Natural killer cell (primary cell): Measurements from ENCODE around the gene GPR55. TPM values are rescaled to one million over a fixed set of nuclear protein-coding genes. Genes with fewer than 3 reads are reported as not detected.

Experiments used
- ATAC-seq, 3 donors: fragments of 150-1000 bp in 2 of 3; fragments of 200-7000 bp in 1 of 3; cut with Tn5 transposase; 1 replicate in 1 of 3; 2 replicates in 2 of 3; pipeline ENCODE4 v1.10.0; 2021; ENCODE audit warnings: mild to moderate bottlenecking in 2 of 3, moderate library complexity in 2 of 3
- DNase-seq, 2 donors: peaks; one replicate each; pipeline versions ENCODE4 v3.0.0 to v3.0.0-alpha.2; 2013 to 2021; ENCODE audit warnings: mixed read lengths in 1 of 2
- H3K27ac ChIP-seq: one replicate; pipeline ENCODE4 v1.5.1; 2013; ENCODE audit warnings: mild to moderate bottlenecking, low read length
- H3K27me3 ChIP-seq: one replicate; pipeline ENCODE4 v1.6.1; 2013; ENCODE audit warnings: low read length; ENCODE audit not compliant: control insufficient read depth, insufficient read depth
- H3K36me3 ChIP-seq: one replicate; pipeline ENCODE4 v1.6.1; 2013; ENCODE audit warnings: low read length; ENCODE audit not compliant: control insufficient read depth, insufficient read depth
- H3K4me1 ChIP-seq: one replicate; pipeline ENCODE4 v1.6.1; 2013; ENCODE audit warnings: low read length; ENCODE audit not compliant: control insufficient read depth, insufficient read depth
- H3K4me3 ChIP-seq: one replicate; pipeline ENCODE4 v1.5.1; 2013; ENCODE audit warnings: low read length
- H3K9me3 ChIP-seq: one replicate; pipeline ENCODE4 v1.6.1; 2013; ENCODE audit warnings: low read length; ENCODE audit not compliant: control insufficient read depth, insufficient read depth
- H3K27ac Mint-ChIP-seq, 2 donors: one replicate each; pipeline ENCODE4 v1.8.0; 2022; ENCODE audit warnings: mild to moderate bottlenecking in 2 of 2, mixed read lengths in 2 of 2, moderate library complexity in 1 of 2
- H3K27me3 Mint-ChIP-seq, 2 donors: one replicate each; pipeline ENCODE4 v1.8.0; 2022; ENCODE audit warnings: low read depth in 2 of 2, mixed read lengths in 2 of 2
- H3K36me3 Mint-ChIP-seq: one replicate; pipeline ENCODE4 v1.8.0; 2022; ENCODE audit warnings: mixed read lengths
- H3K4me1 Mint-ChIP-seq, 2 donors: one replicate each; pipeline ENCODE4 v1.8.0; 2022; ENCODE audit warnings: mixed read lengths in 2 of 2
- H3K4me3 Mint-ChIP-seq: one replicate; pipeline ENCODE4 v1.8.0; 2022; ENCODE audit warnings: mild to moderate bottlenecking, moderate library complexity, mixed read lengths
- H3K9me3 Mint-ChIP-seq, 2 donors: one replicate each; pipeline ENCODE4 v1.8.0; 2022; ENCODE audit warnings: mixed read lengths in 2 of 2
- CTCF ChIP-seq: fragments of 200-600 bp; IDR thresholded peaks from one replicate; pipeline ENCODE4 v1.8.0; 2022; ENCODE audit warnings: antibody characterized with exemption
- WGBS: methylation state at CpG from one replicate; pipeline ENCODE4 v1.1.7; 2013; ENCODE audit warnings: missing lambda C conversion rate; ENCODE audit not compliant: insufficient coverage; 5-methylcytosine and 5-hydroxymethylcytosine counted together
- intact Hi-C: fragments of 100-400 bp; cut with micrococcal nuclease; formaldehyde crosslinking; loops from one replicate; pipeline ENCODE4 v1.14.2; 2022
- total RNA-seq, 4 donors: library from RNA; stranded (reverse); fragments of 120-200 nt in 1 of 4; gene quantifications; one replicate each; pipeline versions ENCODE4 v1.2.3 to v1.2.4, GENCODE V29; 2013 to 2022

The GPR55 gene
- total RNA-seq, 3 donors from 2014 or later (not counting 1 experiment from before 2014, with no cell fraction given): 0.09 to 1.1 (median 0.40) TPM

- no peak overlapping the region for H3K4me3 ChIP-seq
- Mint-ChIP-seq H3K27me3 (peaks cover 56 to 70% of the 10 kb centered on the region in 2 donors), H3K36me3 (no peaks in the 10 kb centered on the region), H3K27ac (no peak overlapping the region), H3K4me1 (peaks cover 14% of the 10 kb centered on the region in 2 donors), H3K4me3 (no peak overlapping the region), H3K9me3 (no peaks in the 10 kb centered on the region)
- H3K4me1 ChIP-seq: peaks cover 8% of the 10 kb centered on the region
- no peak for TF ChIP-seq CTCF
- intact Hi-C loops: no loop called here
- no peak overlapping the region for H3K27ac ChIP-seq
- H3K36me3 ChIP-seq: no peaks in the 10 kb centered on the region
- no peak for ATAC-seq
- no peak for DNase-seq
- H3K9me3 ChIP-seq: no peaks in the 10 kb centered on the region
- 87% methylated on average over 1 of the region's 1 CpG for WGBS
- peaks cover 34% of the 10 kb centered on the region for H3K27me3 ChIP-seq
Observed at GRCh38 chr2:230955163-230955737, 30.2 kb upstream of the GPR55 start.

GRCh38 chr2:230954746-230955145 is 29.7 kb upstream of the GPR55 start:
- no peak overlapping the region for H3K4me3 Mint-ChIP-seq
- peaks cover 52 to 65% of the 10 kb centered on the region in 2 donors for H3K27me3 Mint-ChIP-seq
- H3K9me3 ChIP-seq: no peaks in the 10 kb centered on the region
- H3K4me3 ChIP-seq: no peak overlapping the region
- H3K27me3 ChIP-seq: peaks cover 34% of the 10 kb centered on the region
- H3K36me3 Mint-ChIP-seq: no peaks in the 10 kb centered on the region
- DNase-seq (no peak), ATAC-seq (no peak)
- H3K27ac ChIP-seq: no peak overlapping the region
- H3K9me3 Mint-ChIP-seq: no peaks in the 10 kb centered on the region
- no peak for TF ChIP-seq CTCF
- peaks cover 14% of the 10 kb centered on the region in 2 donors for H3K4me1 Mint-ChIP-seq
- H3K36me3 ChIP-seq: no peaks in the 10 kb centered on the region
- peaks cover 8% of the 10 kb centered on the region for H3K4me1 ChIP-seq
- no peak overlapping the region for H3K27ac Mint-ChIP-seq
- intact Hi-C loops: no loop called here

GRCh38 chr2:230953845-230954244 is 28.8 kb upstream of the GPR55 start:
- DNase-seq (no peak), ATAC-seq (no peak)
- Mint-ChIP-seq H3K27ac (no peak overlapping the region), H3K4me1 (peaks cover 14% of the 10 kb centered on the region in 2 donors), H3K4me3 (no peak overlapping the region), H3K27me3 (peaks cover 50 to 60% of the 10 kb centered on the region in 2 donors), H3K36me3 (no peaks in the 10 kb centered on the region), H3K9me3 (no peaks in the 10 kb centered on the region)
- Histone ChIP-seq H3K4me1 (peaks cover 8% of the 10 kb centered on the region), H3K4me3 (no peak overlapping the region), H3K27ac (no peak overlapping the region), H3K27me3 (peaks cover 31% of the 10 kb centered on the region), H3K36me3 (no peaks in the 10 kb centered on the region), H3K9me3 (no peaks in the 10 kb centered on the region)
- intact Hi-C loops: no loop called here
- 36% methylated on average over 9 of the region's 9 CpGs for whole genome bisulfite sequencing
- no peak for TF ChIP-seq CTCF
